Left ventricle myocardium inferior (tissue), 1 donor: Measurements from ENCODE around the gene SLC38A3. TPM values are rescaled to one million over a fixed set of nuclear protein-coding genes. Genes with fewer than 3 reads are reported as not detected.

Source experiments
- DNase-seq: peaks from one replicate; pipeline ENCODE4 v3.0.0-alpha.2; 2020
- H3K27ac ChIP-seq: fragments of 200-600 bp; replicated peaks from 2 replicates; pipeline ENCODE4 v1.8.0; 2021
- H3K27me3 ChIP-seq: fragments of 200-600 bp; 2 replicates; pipeline ENCODE4 v1.8.0; 2021; ENCODE audit warnings: low read depth
- H3K36me3 ChIP-seq: fragments of 200-600 bp; 2 replicates; pipeline ENCODE4 v1.8.0; 2021
- H3K4me1 ChIP-seq: fragments of 200-600 bp; 2 replicates; pipeline ENCODE4 v1.8.0; 2021
- H3K4me3 ChIP-seq: fragments of 200-600 bp; 2 replicates; pipeline ENCODE4 v1.8.0; 2021; ENCODE audit warnings: mild to moderate bottlenecking, moderate library complexity
- H3K9me3 ChIP-seq: fragments of 200-600 bp; replicated peaks from 2 replicates; pipeline ENCODE4 v1.8.0; 2021
- intact Hi-C: fragments of 100-400 bp; cut with micrococcal nuclease; formaldehyde crosslinking; loops from one replicate; pipeline ENCODE4 v1.11.0; 2022
- total RNA-seq: library from RNA; stranded (reverse); fragmentation: NEBNext Ultra II Directional; extraction: Animal tissue kit (Norgen Biotek cat#: 25700); gene quantifications from one replicate; pipeline ENCODE4 v1.2.1, GENCODE V29; 2021
- TF ChIP-seq, protein P1 (sequence below): fragments of 200-600 bp; IDR thresholded peaks from 2 replicates; pipeline ENCODE4 v1.8.0; 2021; ENCODE audit warnings: antibody characterized with exemption, mild to moderate bottlenecking, borderline replicate concordance
- donor health status: DM: no; HTN: yes; CAD: no; lungs with severe emphysema.

Gene SLC38A3
- total RNA-seq, 1 donor from 2014 or later, result 10.4 TPM

DNA sequence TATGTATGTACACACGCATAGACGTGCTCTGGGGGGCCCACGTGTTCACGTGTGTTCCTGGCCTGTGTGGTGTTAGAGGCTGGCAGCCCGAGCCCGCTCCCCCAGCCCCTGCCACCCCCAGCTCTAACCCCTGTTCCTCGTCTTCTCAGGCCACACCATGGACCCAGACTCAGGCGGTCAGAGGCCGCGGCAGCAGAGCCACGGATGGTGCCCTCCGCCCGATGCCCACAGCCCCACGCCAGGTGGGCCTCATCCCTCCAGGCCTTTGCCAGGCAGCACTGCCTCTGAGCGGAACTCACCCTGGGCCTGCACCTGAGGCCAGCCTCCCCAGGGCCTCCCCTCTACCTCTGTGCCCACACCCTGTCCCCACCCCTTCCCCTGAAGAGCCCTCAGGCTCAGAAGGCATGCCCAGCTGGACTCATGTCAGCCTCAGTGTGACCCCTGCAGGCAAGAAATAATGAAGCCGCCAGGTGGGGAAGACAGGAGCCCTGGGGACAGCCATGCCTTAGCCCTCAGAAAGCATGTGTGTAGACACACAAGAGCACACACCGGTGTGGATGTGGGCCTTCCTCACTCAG lies 30.0 kb upstream of the SLC38A3 start:
- Histone ChIP-seq H3K36me3 (peaks cover 6% of the 10 kb centered on the region), H3K4me1 (peaks cover 32% of the 10 kb centered on the region), H3K9me3 (no peaks in the 10 kb centered on the region), H3K27ac (no peak overlapping the region), H3K4me3 (no peak overlapping the region), H3K27me3 (no peaks in the 10 kb centered on the region)
- no peak for DNase-seq
- intact Hi-C loops, result no loop called here
- TF ChIP-seq, protein P1, sequence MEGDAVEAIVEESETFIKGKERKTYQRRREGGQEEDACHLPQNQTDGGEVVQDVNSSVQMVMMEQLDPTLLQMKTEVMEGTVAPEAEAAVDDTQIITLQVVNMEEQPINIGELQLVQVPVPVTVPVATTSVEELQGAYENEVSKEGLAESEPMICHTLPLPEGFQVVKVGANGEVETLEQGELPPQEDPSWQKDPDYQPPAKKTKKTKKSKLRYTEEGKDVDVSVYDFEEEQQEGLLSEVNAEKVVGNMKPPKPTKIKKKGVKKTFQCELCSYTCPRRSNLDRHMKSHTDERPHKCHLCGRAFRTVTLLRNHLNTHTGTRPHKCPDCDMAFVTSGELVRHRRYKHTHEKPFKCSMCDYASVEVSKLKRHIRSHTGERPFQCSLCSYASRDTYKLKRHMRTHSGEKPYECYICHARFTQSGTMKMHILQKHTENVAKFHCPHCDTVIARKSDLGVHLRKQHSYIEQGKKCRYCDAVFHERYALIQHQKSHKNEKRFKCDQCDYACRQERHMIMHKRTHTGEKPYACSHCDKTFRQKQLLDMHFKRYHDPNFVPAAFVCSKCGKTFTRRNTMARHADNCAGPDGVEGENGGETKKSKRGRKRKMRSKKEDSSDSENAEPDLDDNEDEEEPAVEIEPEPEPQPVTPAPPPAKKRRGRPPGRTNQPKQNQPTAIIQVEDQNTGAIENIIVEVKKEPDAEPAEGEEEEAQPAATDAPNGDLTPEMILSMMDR, result no peak

DNA sequence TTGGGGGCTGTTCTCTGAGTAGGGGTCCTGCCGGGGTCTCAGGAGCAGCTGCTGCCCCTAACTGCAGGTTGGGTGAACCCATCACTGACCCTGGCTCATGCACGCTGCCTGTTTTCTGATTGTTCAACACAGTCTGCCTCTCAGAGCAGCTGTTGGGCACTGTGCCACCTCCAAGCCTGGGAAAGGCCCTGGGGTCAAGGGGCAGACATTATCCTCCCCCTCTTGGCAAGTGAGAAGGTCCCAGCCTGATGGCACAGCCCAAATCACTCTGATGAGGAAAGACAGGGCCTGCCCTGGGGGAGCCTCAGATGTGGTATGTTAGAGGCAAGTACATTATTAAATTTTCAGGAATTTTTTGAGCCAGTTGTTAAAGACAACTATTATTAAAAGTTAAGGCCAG lies 27.7 kb upstream of the SLC38A3 start:
- Histone ChIP-seq H3K27me3 (no peaks in the 10 kb centered on the region), H3K27ac (no peak overlapping the region), H3K36me3 (peaks cover 6% of the 10 kb centered on the region), H3K4me1 (peaks cover 9% of the 10 kb centered on the region), H3K4me3 (no peak overlapping the region), H3K9me3 (no peaks in the 10 kb centered on the region)
- TF ChIP-seq, protein P1, result no peak
- intact Hi-C loops, result no loop called here
- no peak for DNase-seq

DNA sequence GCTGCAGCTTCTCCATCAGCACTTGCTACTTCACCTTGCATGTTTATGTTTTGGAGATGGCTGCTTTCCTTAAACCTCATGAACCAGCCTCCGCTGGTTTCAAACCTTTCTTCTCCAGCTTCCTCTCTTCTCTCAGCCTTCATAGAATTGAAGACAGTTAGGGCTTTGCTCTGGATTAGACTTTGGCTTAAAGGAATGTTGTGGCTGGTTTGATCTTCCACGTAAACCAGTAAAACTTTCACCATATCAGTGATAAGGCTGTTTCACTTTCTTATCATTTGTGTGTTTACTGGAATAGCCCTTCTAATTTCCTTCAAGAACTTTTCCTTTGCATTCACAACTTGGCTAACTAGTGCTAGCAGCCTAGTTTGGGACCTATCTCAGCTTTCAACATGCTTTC lies 25.4 kb upstream of the SLC38A3 start:
- intact Hi-C loops, result no loop called here
- Histone ChIP-seq H3K4me3 (no peak overlapping the region), H3K36me3 (peaks cover 6% of the 10 kb centered on the region), H3K9me3 (no peaks in the 10 kb centered on the region), H3K4me1 (no peaks in the 10 kb centered on the region), H3K27me3 (no peaks in the 10 kb centered on the region), H3K27ac (no peak overlapping the region)
- no peak for DNase-seq
- TF ChIP-seq, protein P1, result no peak

DNA sequence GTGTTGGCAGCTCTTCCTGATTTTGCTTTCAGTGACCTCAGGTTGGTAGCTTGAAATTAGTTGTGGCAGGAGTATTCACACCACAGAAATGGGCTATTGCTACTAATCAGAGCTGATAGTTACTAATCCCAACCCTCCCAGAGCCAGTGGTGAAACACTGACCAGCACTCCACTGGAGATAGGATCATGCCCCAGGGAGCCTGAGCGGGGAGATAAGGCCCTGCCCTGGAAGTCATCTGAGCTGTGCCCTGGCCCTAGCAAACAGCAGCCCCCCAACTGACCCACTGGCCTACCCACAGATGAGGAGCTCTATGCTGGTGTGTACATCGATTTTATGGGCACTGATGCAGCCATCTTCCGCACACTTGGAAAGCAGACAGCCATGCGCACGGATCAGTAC lies 23.1 kb upstream of the SLC38A3 start:
- intact Hi-C loops, result no loop called here
- Histone ChIP-seq H3K36me3 (peaks cover 8% of the 10 kb centered on the region), H3K27ac (no peak overlapping the region), H3K4me1 (no peaks in the 10 kb centered on the region), H3K9me3 (no peaks in the 10 kb centered on the region), H3K4me3 (no peak overlapping the region), H3K27me3 (no peaks in the 10 kb centered on the region)
- TF ChIP-seq, protein P1, result no peak
- DNase-seq, result no peak

DNA sequence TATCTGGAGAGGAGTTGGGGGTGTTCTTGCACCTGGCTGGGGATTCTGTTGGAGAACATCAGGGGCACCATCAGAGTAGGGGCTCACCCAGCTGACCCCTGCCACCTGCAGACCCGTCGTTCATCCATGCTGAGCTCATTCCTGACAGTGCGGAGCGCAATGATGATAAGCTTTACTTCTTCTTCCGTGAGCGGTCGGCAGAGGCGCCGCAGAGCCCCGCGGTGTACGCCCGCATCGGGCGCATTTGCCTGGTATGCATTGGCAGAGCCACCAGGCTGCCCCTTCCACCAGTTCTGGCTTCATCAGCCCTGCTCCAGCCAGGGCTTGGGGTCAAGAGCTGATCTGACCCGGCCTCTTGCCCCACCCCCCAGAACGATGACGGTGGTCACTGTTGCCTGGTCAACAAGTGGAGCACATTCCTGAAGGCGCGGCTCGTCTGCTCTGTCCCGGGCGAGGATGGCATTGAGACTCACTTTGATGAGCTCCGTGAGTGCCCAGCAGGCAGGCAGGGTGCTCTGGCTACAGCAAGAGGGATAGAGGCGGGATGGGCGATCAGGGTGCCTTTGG lies 22.5 kb upstream of the SLC38A3 start:
- Histone ChIP-seq H3K27me3 (no peaks in the 10 kb centered on the region), H3K4me1 (no peaks in the 10 kb centered on the region), H3K36me3 (peaks cover 8% of the 10 kb centered on the region), H3K4me3 (no peak overlapping the region), H3K27ac (no peak overlapping the region), H3K9me3 (no peaks in the 10 kb centered on the region)
- no peak for DNase-seq
- TF ChIP-seq, protein P1, result no peak
- intact Hi-C loops, result no loop called here
